ENCODE measurements around the gene ASPRV1.

ASPRV1 gene

GRCh38 chr2:69961496-69961895, at the start of gene ASPRV1:
Gene ASPRV1, minus strand, starts transcription at chr2:69961631. Its CDS starts 195 bp downstream, at chr2:69961436.
- no peak for DNase-seq (ENCODE audit: low read depth)
- no peak for TF ChIP-seq CTCF (IDR thresholded peaks at IDR 0.05; ENCODE audit: insufficient read depth, low read depth, low read length, missing control alignments)
- H3K4me3 ChIP-seq (ENCODE audit: low read depth, low read length) = no peak within 1 kb of the TSS

GRCh38 chr2:70010576-70011111, 49.2 kb upstream of the ASPRV1 start:
- DNase-seq (ENCODE audit: low read depth) = no peak
- TF ChIP-seq CTCF (IDR thresholded peaks at IDR 0.05; ENCODE audit: insufficient read depth, low read depth, low read length, missing control alignments) = no peak
- H3K4me3 ChIP-seq (ENCODE audit: low read depth, low read length) = no peak overlapping the region

- peak; percentile 21 for DNase-seq (ENCODE audit: low read depth)
- no peak for TF ChIP-seq CTCF (IDR thresholded peaks at IDR 0.05; ENCODE audit: insufficient read depth, low read depth, low read length, missing control alignments)
Measured at GRCh38 chr2:70009762-70010575, 48.5 kb upstream of the ASPRV1 start.

GRCh38 chr2:70008290-70008689, 46.9 kb upstream of the ASPRV1 start:
- H3K4me3 ChIP-seq (ENCODE audit: low read depth, low read length) = no peak overlapping the region
- TF ChIP-seq CTCF (IDR thresholded peaks at IDR 0.05; ENCODE audit: insufficient read depth, low read depth, low read length, missing control alignments) = no peak
- DNase-seq (ENCODE audit: low read depth) = no peak

More at GRCh38 chr2:70009762-70010575, 48.5 kb upstream of the ASPRV1 start:
- no peak overlapping the region for H3K4me3 ChIP-seq (ENCODE audit: low read depth, low read length)

GRCh38 chr2:70007151-70007550, 45.7 kb upstream of the ASPRV1 start:
- no peak for DNase-seq (ENCODE audit: low read depth)
- TF ChIP-seq CTCF (IDR thresholded peaks at IDR 0.05; ENCODE audit: insufficient read depth, low read depth, low read length, missing control alignments) = no peak
- H3K4me3 ChIP-seq (ENCODE audit: low read depth, low read length) = no peak overlapping the region

GRCh38 chr2:70006447-70006784, 45.0 kb upstream of the ASPRV1 start:
- no peak for DNase-seq (ENCODE audit: low read depth)
- H3K4me3 ChIP-seq (ENCODE audit: low read depth, low read length) = no peak overlapping the region
- no peak for TF ChIP-seq CTCF (IDR thresholded peaks at IDR 0.05; ENCODE audit: insufficient read depth, low read depth, low read length, missing control alignments)

Measured in GM12865 (cell line).